Transverse colon (tissue), 4 donors: ENCODE measurements around the gene EME2. TPM values are rescaled to one million over a fixed set of nuclear protein-coding genes. Genes with fewer than 3 reads are reported as not detected.
A peak's percentile ranks its signal among the peaks of the same experiment; 100 is the strongest.

Source experiments
- DNase-seq: peaks from one replicate; pipeline ENCODE4 v3.0.0-alpha.2; 2019
- H3K27ac ChIP-seq, 4 donors: fragments of 200-600 bp; sonication (generic); 2 replicates each; pipeline ENCODE4 v1.5.1; 2016 to 2018; ENCODE audit warnings: inconsistent platforms in 4 of 4
- H3K27me3 ChIP-seq: fragments of 200-600 bp; sonication (generic); 2 replicates; pipeline ENCODE4 v1.5.1; 2017; ENCODE audit warnings: inconsistent platforms
- H3K36me3 ChIP-seq, 4 donors: fragments of 200-600 bp; sonication (generic); 2 replicates each; pipeline ENCODE4 v1.5.1; 2017 to 2019; ENCODE audit warnings: inconsistent platforms in 4 of 4
- H3K4me1 ChIP-seq, 4 donors: fragments of 200-600 bp; sonication (generic); 2 replicates each; pipeline ENCODE4 v1.5.1; 2017 to 2020; ENCODE audit warnings: inconsistent platforms in 4 of 4
- H3K4me3 ChIP-seq, 4 donors: fragments of 200-600 bp; sonication (generic); 1 replicate in 1 of 4; 2 replicates in 3 of 4; pipeline versions ENCODE4 v1.5.1 to v1.6.1; 2017 to 2019; ENCODE audit warnings: inconsistent platforms in 4 of 4
- H3K9me3 ChIP-seq, 2 donors: fragments of 200-600 bp; sonication (generic); 2 replicates each; pipeline ENCODE4 v1.5.1; 2017 to 2019; ENCODE audit warnings: inconsistent platforms in 2 of 2
- CTCF ChIP-seq, 5 experiments: fragments of 200-600 bp in 3 of 5; fragments of 450-650 bp in 2 of 5; sonication (generic) in 3 of 5; IDR thresholded peaks; 1 replicate in 2 of 5; 2 replicates in 3 of 5; pipeline ENCODE4 v1.5.1; 2016 to 2017; ENCODE audit warnings: antibody characterized with exemption in 5 of 5, inconsistent platforms in 3 of 5, mild to moderate bottlenecking in 2 of 5, moderate library complexity in 1 of 5
- EP300 ChIP-seq: sonication (generic); formaldehyde crosslinking; IDR thresholded peaks from one replicate; pipeline ENCODE4 v1.6.1; 2017; ENCODE audit warnings: antibody characterized with exemption, low read depth
- POLR2A ChIP-seq: fragments of 450-650 bp; IDR thresholded peaks from one replicate; pipeline ENCODE4 v1.6.1; 2016; ENCODE audit warnings: antibody characterized with exemption, mild to moderate bottlenecking, moderate library complexity
- POLR2AphosphoS5 ChIP-seq, 3 donors: sonication (generic); formaldehyde crosslinking; IDR thresholded peaks; one replicate each; pipeline ENCODE4 v1.6.1; 2016; ENCODE audit warnings: antibody characterized with exemption in 3 of 3
- WGBS, 2 donors: methylation state at CpG; one replicate each; pipeline ENCODE4 v1.1.5; 2018; ENCODE audit warnings: low coverage in 1 of 2; 5-methylcytosine and 5-hydroxymethylcytosine counted together
- in situ Hi-C, 4 donors: fragments of 200-750 bp; cut with MboI; loops; one replicate each; pipeline versions ENCODE4 v1.15.0 to v1.15.1; 2017; ENCODE audit warnings: low sequenced_read_pairs in 3 of 4, low pct_ligation_motif_present in 1 of 4, low pct_unique_long_range_greater_than_20kb in 1 of 4
- intact Hi-C: fragments of 100-400 bp; cut with DNase I; formaldehyde crosslinking; loops from one replicate; pipeline ENCODE4 v1.15.1; 2023; ENCODE audit warnings: low total_unique reads
- small RNA-seq, 4 donors: library from RNA; depleted of rRNA; stranded (forward); fragments of <200 nt; gene quantifications; one replicate each; pipeline ENCODE3, GENCODE V24; 2016
- total RNA-seq, 4 donors: library from RNA; depleted of rRNA; stranded (reverse); fragments of >200 nt; gene quantifications; one replicate each; pipeline ENCODE4 v1.1.0, GENCODE V29; 2016

Gene EME2
- total RNA-seq, 4 donors from 2014 or later, result 23.6 to 173 (median 45.4) TPM

- 97% methylated on average over 16 of the region's 16 CpGs; no CpG with 5 or more reads in 1 of the 2 donors for WGBS, 2 donors
- Histone ChIP-seq H3K9me3 (no peaks in the 10 kb centered on the region), H3K27me3 (no peaks in the 10 kb centered on the region), H3K27ac (no peak overlapping the region), H3K4me1 (peaks cover 11 to 17% (median 15%) of the 10 kb centered on the region in 4 donors), H3K36me3 (peaks cover 0 to 25% (median 3%) of the 10 kb centered on the region in 4 donors), H3K4me3 (no peak overlapping the region)
- DNase-seq, result no peak
- intact Hi-C loops (no loop called here), in situ Hi-C loops (no loop called here)
- TF ChIP-seq CTCF (IDR thresholded peaks at IDR 0.05), result no peak
- no peak for TF ChIP-seq POLR2A
- TF ChIP-seq EP300, result no peak
- TF ChIP-seq POLR2AphosphoS5 (IDR thresholded peaks at IDR 0.05), result no peak
Measured at GRCh38 chr16:1822801-1823200, 50.2 kb downstream of the EME2 start.

- H3K9me3 ChIP-seq, result no peaks in the 10 kb centered on the region
- intact Hi-C loops (no loop called here), in situ Hi-C loops (no loop called here)
- no peak for DNase-seq
- 71 to 100% methylated on average over 2 to 9 of the region's 9 CpGs for WGBS, 2 donors
- no peaks in the 10 kb centered on the region for H3K27me3 ChIP-seq
- H3K4me3 ChIP-seq, result no peak overlapping the region
- no peak overlapping the region for H3K27ac ChIP-seq
- TF ChIP-seq POLR2AphosphoS5 (IDR thresholded peaks at IDR 0.05) (no peak), EP300 (no peak), POLR2A (no peak), CTCF (IDR thresholded peaks at IDR 0.05) (no peak)
- H3K36me3 ChIP-seq, result peaks cover 0 to 21% (median 3%) of the 10 kb centered on the region in 4 donors
- peaks cover 21 to 25% (median 23%) of the 10 kb centered on the region in 4 donors for H3K4me1 ChIP-seq
Measured at GRCh38 chr16:1823821-1824220, 51.2 kb downstream of the EME2 start.

GRCh38 chr16:1825381-1825863 lies 52.8 kb downstream of the EME2 start:
- Histone ChIP-seq H3K27ac (peak overlapping the region; percentile 80 to 97 (median 94)), H3K9me3 (no peaks in the 10 kb centered on the region), H3K4me1 (peaks cover 24 to 41% (median 34%) of the 10 kb centered on the region in 4 donors), H3K36me3 (peaks cover 0 to 16% (median 0%) of the 10 kb centered on the region in 4 donors), H3K27me3 (no peaks in the 10 kb centered on the region), H3K4me3 (peak overlapping the region; percentile 56 to 74 (median 62))
- no peak for DNase-seq
- no peak for TF ChIP-seq EP300
- no peak for TF ChIP-seq POLR2AphosphoS5 (IDR thresholded peaks at IDR 0.05)
- TF ChIP-seq POLR2A, result no peak
- no peak for TF ChIP-seq CTCF (IDR thresholded peaks at IDR 0.05)
- intact Hi-C loops (no loop called here), in situ Hi-C loops (no loop called here)
- WGBS, 2 donors, result 50 to 60% methylated on average over 2 to 15 of the region's 15 CpGs

Small RNA genes lying within 50 kb of the gene (small RNA-seq; reads per million reads assigned to genes)
- gene MIR3177, result 0.24 to 1.9 (median 0.65) reads per million in 4 donors

Other genes starting within 250 kb of the EME2 start
- 10 to 100 TPM in 3 of 4 donors, 1 to 10 TPM in 1; 9.4 to 22.5 (median 13.3) TPM for gene TMEM204, start 239.1 kb upstream of the EME2 start, total RNA-seq
- gene IFT140, start 160.7 kb upstream of the EME2 start, total RNA-seq, result 10 to 100 TPM; 16.2 to 26.6 (median 22.0) TPM
- gene CRAMP1, start 160.4 kb upstream of the EME2 start, total RNA-seq, result 10 to 100 TPM; 10.1 to 52.7 (median 16.2) TPM
- 10 to 100 TPM; 12.0 to 31.5 (median 25.1) TPM for gene JPT2, start 94.5 kb upstream of the EME2 start, total RNA-seq
- 100 to 1,000 TPM in 2 of 4 donors, 10 to 100 TPM in 2; 74.0 to 250 (median 138) TPM for gene MAPK8IP3, start 66.6 kb upstream of the EME2 start, total RNA-seq
- gene NME3, start 1.3 kb upstream of the EME2 start, total RNA-seq, result 100 to 1,000 TPM; 116 to 286 (median 132) TPM
- gene MRPS34, start 324 bp downstream of the EME2 start, total RNA-seq, result 100 to 1,000 TPM; 102 to 253 (median 121) TPM
- gene SPSB3, start 9.8 kb downstream of the EME2 start, total RNA-seq, result 100 to 1,000 TPM; 101 to 289 (median 125) TPM
- 100 to 1,000 TPM in 1 of 4 donors, 10 to 100 TPM in 3; 15.3 to 165 (median 59.6) TPM for gene NUBP2, start 10.2 kb downstream of the EME2 start, total RNA-seq
- 10 to 100 TPM in 1 of 4 donors, under 1 TPM in 2, not detected in 1; 0.27 to 10.8 (median 0.48) TPM for gene IGFALS, start 20.9 kb downstream of the EME2 start, total RNA-seq
- gene HAGH, start 54.0 kb downstream of the EME2 start, total RNA-seq, result 100 to 1,000 TPM in 2 of 4 donors, 10 to 100 TPM in 2; 40.6 to 403 (median 121) TPM
- 100 to 1,000 TPM in 2 of 4 donors, 10 to 100 TPM in 2; 88.0 to 149 (median 104) TPM for gene FAHD1, start 54.4 kb downstream of the EME2 start, total RNA-seq
- gene MEIOB, start 99.4 kb downstream of the EME2 start, total RNA-seq, result not detected
- 1 to 10 TPM in 2 of 4 donors, under 1 TPM in 1, not detected in 1; 1.00 to 4.4 (median 1.1) TPM for gene HS3ST6, start 145.6 kb downstream of the EME2 start, total RNA-seq
- gene MSRB1, start 170.4 kb downstream of the EME2 start, total RNA-seq, result 10 to 100 TPM; 13.9 to 56.5 (median 29.3) TPM
- gene RPL3L, start 181.9 kb downstream of the EME2 start, total RNA-seq, result under 1 TPM in 1 of 4 donors, not detected in 3; 0.55 TPM
- 100 to 1,000 TPM; 137 to 496 (median 250) TPM for gene NDUFB10, start 186.7 kb downstream of the EME2 start, total RNA-seq
- 1,000 to 10,000 TPM in 3 of 4 donors, 100 to 1,000 TPM in 1; 896 to 2,085 (median 1,613) TPM for gene RPS2, start 192.0 kb downstream of the EME2 start, total RNA-seq
- gene RNF151, start 194.0 kb downstream of the EME2 start, total RNA-seq, result not detected
- 10 to 100 TPM; 23.2 to 31.0 (median 28.2) TPM for gene TBL3, start 199.2 kb downstream of the EME2 start, total RNA-seq
- gene NOXO1, start 208.7 kb downstream of the EME2 start, total RNA-seq, result 10 to 100 TPM in 3 of 4 donors, 1 to 10 TPM in 1; 4.2 to 29.8 (median 19.4) TPM
- gene GFER, start 211.4 kb downstream of the EME2 start, total RNA-seq, result 100 to 1,000 TPM in 1 of 4 donors, 10 to 100 TPM in 3; 29.9 to 117 (median 64.3) TPM
- 1 to 10 TPM in 3 of 4 donors, not detected in 1; 2.7 to 4.8 (median 2.9) TPM for gene SYNGR3, start 217.2 kb downstream of the EME2 start, total RNA-seq
- gene ZNF598, start 237.0 kb downstream of the EME2 start, total RNA-seq, result 100 to 1,000 TPM in 1 of 4 donors, 10 to 100 TPM in 3; 28.3 to 145 (median 42.0) TPM
- under 1 TPM in 1 of 4 donors, not detected in 3; 0.41 TPM for gene NPW, start 247.0 kb downstream of the EME2 start, total RNA-seq